HG02852 (cell line): Measurements from ENCODE around the gene C4A.
"Not testable (repeated sequence)": the region's sequence is repeated elsewhere in the genome, so short reads cannot be mapped to it uniquely, and the experiment has no call there.

Source experiments
- ATAC-seq: cut with Tn5 transposase; IDR thresholded peaks from one replicate; pipeline ENCODE4 v1.9.1; 2021; ENCODE audit warnings: mild to moderate bottlenecking, moderate library complexity; ENCODE audit not compliant: unreplicated experiment

C4A gene

DNA sequence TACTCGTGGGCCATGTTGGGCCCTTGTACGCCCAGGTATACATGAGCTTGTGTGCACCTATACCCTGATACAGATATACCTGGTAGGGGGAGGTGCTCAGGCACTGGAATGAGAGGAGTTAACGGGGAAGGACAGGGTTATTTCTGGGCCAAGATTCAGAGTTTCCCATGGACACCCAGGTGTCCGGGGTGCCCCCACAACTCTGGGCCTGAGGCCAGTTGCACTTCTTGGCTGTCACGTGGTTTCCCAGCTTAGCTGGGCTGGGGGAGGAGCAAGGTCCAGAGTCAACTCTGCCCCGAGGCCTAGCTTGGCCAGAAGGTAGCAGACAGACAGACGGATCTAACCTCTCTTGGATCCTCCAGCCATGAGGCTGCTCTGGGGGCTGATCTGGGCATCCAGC lies at the start of gene C4A:
C4A (plus strand) TSS at position 314 of the 400 bp plus-strand sequence; CDS start at position 365, 51 bp downstream.
- ATAC-seq: not testable (repeated sequence)

DNA sequence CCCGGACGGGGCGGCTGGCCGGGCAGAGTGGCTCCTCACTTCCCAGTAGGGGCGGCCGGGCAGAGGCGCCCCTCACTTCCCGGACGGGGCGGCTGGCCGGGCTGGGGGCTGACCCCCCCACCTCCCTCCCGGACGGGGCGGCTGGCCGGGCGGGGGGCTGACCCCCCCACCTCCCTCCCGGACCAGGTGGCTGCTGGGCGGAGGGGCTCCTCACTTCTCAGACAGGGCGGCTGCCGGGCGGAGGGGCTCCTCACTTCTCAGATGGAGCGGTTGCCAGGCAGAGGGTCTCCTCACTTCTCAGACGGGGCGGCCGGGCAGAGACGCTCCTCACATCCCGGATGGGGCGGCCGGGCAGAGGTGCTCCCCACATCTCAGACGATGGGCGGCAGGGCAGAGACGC lies 49.7 kb upstream of the C4A start:
- ATAC-seq: not testable (repeated sequence)

DNA sequence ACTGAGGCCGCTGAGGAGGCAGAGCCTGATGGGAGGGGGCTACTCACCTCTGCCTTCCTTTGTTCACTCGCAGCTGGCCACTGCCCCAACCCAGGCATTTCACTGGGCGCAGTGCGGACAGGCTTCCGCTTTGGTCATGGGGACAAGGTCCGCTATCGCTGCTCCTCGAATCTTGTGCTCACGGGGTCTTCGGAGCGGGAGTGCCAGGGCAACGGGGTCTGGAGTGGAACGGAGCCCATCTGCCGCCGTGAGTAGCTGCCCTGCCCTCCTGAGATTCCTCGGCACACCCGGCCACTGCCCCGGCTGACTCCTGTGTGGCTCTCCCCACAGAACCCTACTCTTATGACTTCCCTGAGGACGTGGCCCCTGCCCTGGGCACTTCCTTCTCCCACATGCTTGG lies 48.3 kb upstream of the C4A start:
- no peak for ATAC-seq

DNA sequence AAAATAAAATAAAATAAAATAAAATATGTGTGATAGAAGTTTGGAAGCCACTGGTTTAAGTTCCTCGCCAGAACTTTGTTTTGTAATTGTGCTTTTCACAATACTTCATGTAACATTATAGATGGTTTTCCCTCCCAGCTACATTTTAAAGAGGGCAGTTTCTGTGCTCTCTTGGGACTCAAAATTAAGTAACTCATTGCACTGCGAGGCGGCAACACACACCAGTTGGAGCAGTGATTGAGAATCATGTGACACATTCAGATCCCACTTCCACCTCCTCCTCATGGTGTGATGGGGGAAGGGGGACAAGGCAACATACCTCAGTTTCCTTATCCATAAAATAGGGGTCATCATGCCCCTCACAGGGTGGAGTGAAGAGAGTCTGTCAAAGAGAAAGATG lies 46.8 kb upstream of the C4A start:
- ATAC-seq: no peak

DNA sequence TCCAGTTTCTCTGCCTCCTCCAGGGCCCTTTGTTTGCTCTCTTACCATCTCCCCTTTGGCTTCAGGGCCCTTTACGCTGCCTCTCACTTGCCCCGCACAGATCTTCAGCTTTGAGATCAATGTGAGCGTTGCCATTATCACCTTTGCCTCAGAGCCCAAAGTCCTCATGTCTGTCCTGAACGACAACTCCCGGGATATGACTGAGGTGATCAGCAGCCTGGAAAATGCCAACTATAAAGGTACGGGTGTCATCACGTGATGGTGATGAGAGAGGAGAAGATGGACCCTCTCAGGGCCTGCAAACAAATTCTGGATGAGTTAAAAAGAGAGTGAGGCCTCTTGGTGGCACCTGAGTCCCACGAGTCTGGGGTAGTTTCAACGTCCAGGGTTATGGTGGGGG lies 46.0 kb upstream of the C4A start:
- no peak for ATAC-seq

DNA sequence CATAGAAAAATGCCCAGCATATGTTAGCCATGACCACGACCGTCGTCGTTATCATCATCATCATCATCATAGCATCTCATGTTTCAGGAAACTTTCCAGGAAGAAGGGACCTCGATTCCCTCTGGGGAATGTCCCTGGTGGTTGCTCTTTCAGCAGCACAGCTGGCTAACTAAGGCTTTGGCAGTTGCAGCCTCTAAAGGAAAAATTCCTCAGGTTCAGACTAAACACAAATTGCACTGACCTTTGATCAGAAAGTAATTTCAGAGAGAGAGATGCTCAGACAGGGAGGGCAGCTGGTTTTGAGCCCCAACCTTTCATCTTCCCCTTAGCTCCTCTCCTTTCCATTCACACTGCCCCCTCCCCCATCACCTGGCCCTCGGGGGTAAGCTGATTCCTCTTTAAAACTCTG lies 41.6 kb upstream of the C4A start:
- ATAC-seq: no peak

DNA sequence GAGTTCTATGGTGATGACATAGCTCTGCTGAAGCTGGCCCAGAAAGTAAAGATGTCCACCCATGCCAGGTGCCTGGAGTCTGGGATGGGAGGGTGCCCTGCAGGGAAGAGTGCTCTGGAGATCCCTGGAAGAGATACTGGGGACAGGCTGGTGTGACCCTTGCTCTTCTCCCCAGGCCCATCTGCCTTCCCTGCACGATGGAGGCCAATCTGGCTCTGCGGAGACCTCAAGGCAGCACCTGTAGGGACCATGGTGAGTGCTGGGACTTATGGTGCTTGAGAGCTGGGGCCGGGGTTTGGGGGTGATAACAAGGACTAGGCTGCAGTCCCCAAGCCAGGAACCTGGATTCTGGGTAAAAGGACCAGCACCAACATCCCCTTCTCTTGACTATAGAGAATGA lies 38.1 kb upstream of the C4A start:
- no peak for ATAC-seq

DNA sequence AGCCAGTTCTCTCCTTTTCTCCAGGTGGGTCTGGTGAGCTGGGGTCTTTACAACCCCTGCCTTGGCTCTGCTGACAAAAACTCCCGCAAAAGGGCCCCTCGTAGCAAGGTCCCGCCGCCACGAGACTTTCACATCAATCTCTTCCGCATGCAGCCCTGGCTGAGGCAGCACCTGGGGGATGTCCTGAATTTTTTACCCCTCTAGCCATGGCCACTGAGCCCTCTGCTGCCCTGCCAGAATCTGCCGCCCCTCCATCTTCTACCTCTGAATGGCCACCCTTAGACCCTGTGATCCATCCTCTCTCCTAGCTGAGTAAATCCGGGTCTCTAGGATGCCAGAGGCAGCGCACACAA lies 36.7 kb upstream of the C4A start:
- no peak for ATAC-seq

DNA sequence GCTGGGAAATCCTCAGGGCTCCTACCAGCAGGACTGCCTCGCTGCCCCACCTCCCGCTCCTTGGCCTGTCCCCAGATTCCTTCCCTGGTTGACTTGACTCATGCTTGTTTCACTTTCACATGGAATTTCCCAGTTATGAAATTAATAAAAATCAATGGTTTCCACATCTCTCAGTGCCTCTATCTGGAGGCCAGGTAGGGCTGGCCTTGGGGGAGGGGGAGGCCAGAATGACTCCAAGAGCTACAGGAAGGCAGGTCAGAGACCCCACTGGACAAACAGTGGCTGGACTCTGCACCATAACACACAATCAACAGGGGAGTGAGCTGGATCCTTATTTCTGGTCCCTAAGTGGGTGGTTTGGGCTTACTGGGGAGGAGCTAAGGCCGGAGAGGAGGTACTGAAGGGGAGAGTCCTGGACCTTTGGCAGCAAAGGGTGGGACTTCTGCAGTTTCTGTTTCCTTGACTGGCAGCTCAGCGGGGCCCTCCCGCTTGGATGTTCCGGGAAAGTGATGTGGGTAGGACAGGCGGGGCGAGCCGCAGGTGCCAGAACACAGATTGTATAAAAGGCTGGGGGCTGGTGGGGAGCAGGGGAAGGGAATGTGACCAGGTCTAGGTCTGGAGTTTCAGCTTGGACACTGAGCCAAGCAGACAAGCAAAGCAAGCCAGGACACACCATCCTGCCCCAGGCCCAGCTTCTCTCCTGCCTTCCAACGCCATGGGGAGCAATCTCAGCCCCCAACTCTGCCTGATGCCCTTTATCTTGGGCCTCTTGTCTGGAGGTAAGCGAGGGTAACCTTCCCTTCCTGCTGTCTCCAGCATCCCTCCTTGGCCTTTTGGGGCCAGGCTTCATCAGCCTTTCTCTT lies 36.1 kb upstream of the C4A start, which contains the start of gene CFB:
CFB (plus strand) TSS at position 589 of the 863 bp plus-strand sequence; CDS start at position 716, 127 bp downstream.
- ATAC-seq: no peak

DNA sequence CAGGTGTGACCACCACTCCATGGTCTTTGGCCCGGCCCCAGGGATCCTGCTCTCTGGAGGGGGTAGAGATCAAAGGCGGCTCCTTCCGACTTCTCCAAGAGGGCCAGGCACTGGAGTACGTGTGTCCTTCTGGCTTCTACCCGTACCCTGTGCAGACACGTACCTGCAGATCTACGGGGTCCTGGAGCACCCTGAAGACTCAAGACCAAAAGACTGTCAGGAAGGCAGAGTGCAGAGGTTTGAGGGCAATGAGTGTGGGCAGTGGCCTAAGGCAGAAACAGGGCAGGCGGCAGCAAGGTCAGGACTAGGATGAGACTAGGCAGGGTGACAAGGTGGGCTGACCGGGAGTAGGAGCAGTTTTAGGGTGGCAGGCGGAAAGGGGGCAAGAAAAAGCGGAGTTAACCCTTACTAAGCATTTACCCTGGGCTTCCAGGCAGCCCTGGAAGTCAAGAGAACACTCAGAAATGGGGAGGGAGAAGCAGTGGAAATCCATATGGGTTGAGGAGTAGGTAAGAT lies 35.4 kb upstream of the C4A start:
- ATAC-seq: no peak

DNA sequence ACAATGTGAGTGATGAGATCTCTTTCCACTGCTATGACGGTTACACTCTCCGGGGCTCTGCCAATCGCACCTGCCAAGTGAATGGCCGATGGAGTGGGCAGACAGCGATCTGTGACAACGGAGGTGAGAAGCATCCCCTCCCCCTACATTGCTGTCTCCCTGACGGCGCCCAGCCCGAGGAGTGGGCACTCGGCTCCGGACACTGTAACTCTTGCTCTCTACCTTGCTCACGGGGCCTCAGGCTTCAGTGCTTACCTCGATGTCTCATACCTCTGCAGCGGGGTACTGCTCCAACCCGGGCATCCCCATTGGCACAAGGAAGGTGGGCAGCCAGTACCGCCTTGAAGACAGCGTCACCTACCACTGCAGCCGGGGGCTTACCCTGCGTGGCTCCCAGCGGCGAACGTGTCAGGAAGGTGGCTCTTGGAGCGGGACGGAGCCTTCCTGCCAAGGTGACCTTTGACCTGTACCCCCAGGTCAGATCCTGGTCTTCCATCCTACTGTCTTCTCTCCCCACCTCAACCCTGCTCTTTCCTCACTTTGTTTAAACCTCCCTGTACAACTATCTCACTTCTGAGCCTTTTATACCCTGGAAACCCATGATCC lies 34.7 kb upstream of the C4A start:
- no peak for ATAC-seq

DNA sequence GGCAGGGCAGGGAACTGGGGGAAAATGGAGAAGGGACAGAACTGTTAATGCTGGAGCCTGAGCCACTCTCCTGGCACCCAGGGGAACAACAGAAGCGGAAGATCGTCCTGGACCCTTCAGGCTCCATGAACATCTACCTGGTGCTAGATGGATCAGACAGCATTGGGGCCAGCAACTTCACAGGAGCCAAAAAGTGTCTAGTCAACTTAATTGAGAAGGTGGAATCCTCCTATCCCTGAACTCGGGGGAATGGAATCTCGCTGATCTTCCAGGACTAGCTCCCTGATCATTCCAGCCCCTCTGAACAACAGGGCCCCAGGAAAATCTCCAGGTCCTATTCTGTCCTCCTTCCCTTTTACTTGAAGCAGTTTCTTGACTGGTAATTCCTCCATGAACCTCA lies 34.0 kb upstream of the C4A start:
- no peak for ATAC-seq

DNA sequence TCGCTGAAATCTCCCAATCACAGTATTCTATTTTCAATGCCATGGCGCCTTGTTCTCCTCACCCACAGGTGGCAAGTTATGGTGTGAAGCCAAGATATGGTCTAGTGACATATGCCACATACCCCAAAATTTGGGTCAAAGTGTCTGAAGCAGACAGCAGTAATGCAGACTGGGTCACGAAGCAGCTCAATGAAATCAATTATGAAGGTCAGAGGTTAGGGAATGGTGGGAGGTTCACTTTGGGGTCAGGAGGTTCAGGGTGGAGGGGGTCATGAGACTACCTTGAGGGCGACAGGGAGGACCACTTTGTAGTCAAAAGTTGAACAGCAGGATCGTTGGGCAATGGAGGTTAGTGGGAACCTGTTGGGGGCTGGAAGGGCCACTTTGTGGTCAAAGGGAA lies 33.6 kb upstream of the C4A start:
- ATAC-seq: no peak

DNA sequence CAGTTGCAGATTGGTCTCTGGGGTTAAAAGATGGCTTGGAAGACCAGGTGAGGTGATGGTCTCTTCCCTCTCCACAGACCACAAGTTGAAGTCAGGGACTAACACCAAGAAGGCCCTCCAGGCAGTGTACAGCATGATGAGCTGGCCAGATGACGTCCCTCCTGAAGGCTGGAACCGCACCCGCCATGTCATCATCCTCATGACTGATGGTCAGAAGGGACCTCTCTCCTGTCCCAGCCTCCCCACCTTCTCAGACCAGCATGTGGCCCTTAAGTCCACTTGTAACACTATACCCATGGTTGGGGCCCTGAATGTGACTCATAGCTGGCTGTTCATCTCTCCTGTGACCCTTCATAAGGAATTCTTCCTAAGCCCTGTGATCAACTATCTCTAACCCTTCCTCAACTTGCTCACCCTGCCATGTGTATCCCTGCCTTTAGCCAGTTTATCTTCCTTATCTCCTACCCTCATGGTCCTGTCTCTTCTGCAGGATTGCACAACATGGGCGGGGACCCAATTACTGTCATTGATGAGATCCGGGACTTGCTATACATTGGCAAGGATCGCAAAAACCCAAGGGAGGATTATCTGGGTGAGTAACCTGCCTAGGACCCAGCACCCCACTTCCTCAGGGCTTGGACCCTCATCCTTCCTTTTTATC lies 33.0 kb upstream of the C4A start:
- no peak for ATAC-seq

DNA sequence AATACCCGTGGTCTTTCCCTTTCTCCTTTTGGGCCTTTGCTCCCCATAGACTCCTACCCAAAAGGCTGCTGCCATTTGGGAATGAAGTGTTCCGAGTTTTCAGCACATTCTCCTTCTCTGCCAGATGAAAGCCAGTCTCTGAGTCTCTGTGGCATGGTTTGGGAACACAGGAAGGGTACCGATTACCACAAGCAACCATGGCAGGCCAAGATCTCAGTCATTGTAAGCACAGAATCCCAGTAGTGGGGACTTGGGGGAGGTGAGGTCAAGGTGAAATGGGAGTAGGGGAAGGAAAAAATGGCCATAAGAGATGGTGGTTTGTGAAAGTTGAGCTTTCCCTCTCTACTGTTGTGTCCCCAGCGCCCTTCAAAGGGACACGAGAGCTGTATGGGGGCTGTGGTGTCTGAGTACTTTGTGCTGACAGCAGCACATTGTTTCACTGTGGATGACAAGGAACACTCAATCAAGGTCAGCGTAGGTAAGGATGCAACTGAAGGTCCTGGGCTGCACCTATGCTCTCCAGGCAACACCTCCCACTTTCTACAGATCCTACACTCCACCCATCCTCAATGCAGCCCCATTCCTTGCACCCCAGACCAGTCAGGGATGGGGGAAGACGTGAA lies 31.8 kb upstream of the C4A start:
- ATAC-seq: no peak

DNA sequence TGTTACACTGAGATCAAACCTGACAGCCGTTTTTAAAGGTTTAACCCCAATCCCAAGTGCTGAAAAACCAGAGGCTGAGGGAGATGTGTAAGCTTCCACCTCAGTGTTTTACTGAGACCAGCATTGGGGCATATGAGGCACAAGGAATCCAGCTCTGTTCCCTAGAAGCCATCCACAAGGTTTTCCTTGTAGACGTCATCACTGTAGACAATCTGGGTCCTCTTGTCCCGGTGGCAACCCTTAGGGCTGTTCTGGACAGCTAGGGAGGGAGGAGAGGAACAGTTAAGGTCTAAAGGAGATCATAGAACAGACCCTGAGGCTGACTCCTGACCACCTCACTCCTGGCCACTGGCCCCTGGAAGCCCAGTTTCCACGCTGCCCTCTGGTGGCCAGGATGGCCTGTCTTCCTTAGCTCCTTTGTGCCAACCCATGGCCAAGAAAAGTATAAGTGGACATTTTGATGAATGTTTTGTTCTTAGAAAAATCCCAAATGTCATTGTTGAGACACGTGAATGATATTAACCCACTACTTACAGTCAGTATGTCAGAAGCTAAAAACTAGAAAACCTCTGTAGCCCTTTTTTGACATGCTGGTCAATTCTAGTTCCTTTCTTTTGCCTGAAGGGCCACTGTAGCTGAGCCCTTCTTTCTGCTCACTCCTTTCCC lies 29.6 kb upstream of the C4A start:
- no peak for ATAC-seq

DNA sequence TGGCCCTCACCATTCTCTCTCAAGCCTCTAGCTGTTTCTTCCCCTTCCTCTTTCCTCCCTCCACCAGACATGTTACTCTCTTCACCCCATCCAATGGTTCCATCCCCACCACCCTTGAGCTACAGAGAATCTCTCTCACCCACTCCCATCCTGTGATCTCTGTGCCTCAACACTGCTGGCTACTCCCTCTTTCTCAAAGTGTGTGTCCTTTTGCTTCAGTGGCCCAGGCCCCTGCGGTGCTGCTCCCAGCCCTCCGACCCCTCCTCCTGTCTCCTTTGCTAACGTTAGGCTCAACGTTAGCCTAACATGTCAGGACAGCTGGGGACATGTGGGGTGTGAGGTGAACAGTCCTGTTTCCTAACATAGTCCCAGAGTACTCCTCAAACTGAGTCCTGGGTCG lies 29.0 kb upstream of the C4A start:
- no peak for ATAC-seq

DNA sequence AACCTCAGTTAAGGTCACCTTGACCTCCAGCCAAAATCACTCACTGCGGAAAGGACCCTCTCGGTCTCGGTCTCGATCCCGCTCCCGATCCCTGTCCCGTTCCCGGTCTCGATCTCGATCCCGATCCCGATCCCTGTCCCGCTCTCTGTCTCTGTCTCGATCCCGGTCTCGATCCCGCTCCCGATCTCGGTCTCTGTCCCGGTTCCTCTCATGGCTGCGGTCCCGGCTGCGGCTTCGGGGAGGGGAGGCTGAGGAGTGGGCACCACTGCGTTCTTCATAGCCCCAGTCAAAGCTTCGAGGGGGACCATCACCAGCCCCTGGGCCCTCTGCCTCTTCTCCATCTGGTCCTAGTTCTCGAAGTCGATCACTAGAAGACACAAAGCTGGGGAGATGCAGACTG lies 27.3 kb upstream of the C4A start:
- no peak for ATAC-seq

DNA sequence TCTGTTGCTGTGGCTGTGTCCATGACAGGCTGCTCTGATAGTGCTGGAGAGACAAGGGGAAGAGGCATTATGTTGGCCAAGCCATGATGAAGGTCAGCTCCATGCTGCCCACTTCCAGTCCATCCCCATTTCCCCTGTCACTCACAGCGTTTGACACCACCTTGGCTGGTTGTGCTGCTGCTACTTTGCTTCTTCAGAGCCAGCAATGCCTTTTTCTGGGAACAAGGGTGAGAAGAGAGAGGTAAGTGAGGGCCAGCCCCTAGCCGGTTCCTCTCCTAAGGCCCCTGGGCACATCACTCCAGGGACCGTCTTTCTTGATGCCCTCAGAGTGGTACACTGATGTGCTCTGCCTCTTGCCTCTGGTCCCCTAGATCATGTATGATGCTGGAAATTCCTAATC lies 25.1 kb upstream of the C4A start:
- no peak for ATAC-seq

DNA sequence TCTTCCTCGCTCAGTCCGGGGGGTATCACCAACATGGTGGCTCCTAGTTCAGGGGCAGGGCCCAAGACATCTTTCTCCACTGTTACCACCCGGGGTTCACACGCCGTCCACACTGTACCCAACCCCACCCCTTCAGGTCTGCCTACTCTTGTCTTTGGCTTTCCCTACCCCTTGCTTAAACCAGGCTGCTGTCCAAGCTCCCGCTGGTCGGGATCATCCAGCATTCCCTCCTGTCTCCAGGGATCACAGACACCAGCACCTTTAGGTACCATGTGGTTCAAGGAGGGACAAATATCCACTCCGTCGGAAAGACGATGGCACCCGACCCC lies 23.5 kb upstream of the C4A start:
- ATAC-seq: no peak
